ENCODE measurements around the gene UHRF1. TPM values are rescaled to one million over a fixed set of nuclear protein-coding genes. Genes with fewer than 3 reads are reported as not detected.
A peak's percentile ranks its signal among the peaks of the same experiment; 100 is the strongest.

The UHRF1 gene
- total RNA-seq, 1 donor from 2014 or later = 20.7 TPM

GRCh38 chr19:4867534-4868285, 41.6 kb upstream of the UHRF1 start, which contains the start of gene PLIN3:
TSS of gene PLIN3 (minus strand) at chr19:4867667. CDS start at chr19:4861394, 6,273 bp downstream.
- H3K4me1 Mint-ChIP-seq (ENCODE audit: unreplicated experiment) = peaks cover 31% of the 10 kb centered on the region
- H3K36me3 Mint-ChIP-seq (ENCODE audit: unreplicated experiment) = peaks cover 3% of the 10 kb centered on the region
- H3K4me3 Mint-ChIP-seq (ENCODE audit: unreplicated experiment) = peak within 1 kb of the TSS; percentile 84
- peak; percentile 98 for DNase-seq (ENCODE audit: extremely low spot score, unreplicated experiment)
- no peak for TF ChIP-seq CTCF (IDR thresholded peaks at IDR 0.05)
- H3K27ac Mint-ChIP-seq (ENCODE audit: unreplicated experiment) = peak within 1 kb of the TSS; percentile 86
- H3K9me3 Mint-ChIP-seq (ENCODE audit: unreplicated experiment) = no peaks in the 10 kb centered on the region
- H3K27me3 Mint-ChIP-seq (ENCODE audit: unreplicated experiment) = no peaks in the 10 kb centered on the region

- H3K4me3 Mint-ChIP-seq (ENCODE audit: unreplicated experiment) = peak overlapping the region; percentile 84
- H3K36me3 Mint-ChIP-seq (ENCODE audit: unreplicated experiment) = peaks cover 3% of the 10 kb centered on the region
- peak overlapping the region; percentile 86 for H3K27ac Mint-ChIP-seq (ENCODE audit: unreplicated experiment)
These were observed 40.9 kb upstream of the UHRF1 start for GRCh38 chr19:4868286-4868834.

GRCh38 chr19:4870025-4870700, 39.1 kb upstream of the UHRF1 start:
- H3K27ac Mint-ChIP-seq (ENCODE audit: unreplicated experiment) = peak overlapping the region; percentile 86
- no peaks in the 10 kb centered on the region for H3K9me3 Mint-ChIP-seq (ENCODE audit: unreplicated experiment)
- peaks cover 30% of the 10 kb centered on the region for H3K4me1 Mint-ChIP-seq (ENCODE audit: unreplicated experiment)
- DNase-seq (ENCODE audit: extremely low spot score, unreplicated experiment) = peak; percentile 86
- no peaks in the 10 kb centered on the region for H3K36me3 Mint-ChIP-seq (ENCODE audit: unreplicated experiment)
- no peak overlapping the region for H3K4me3 Mint-ChIP-seq (ENCODE audit: unreplicated experiment)
- no peak for TF ChIP-seq CTCF (IDR thresholded peaks at IDR 0.05)
- H3K27me3 Mint-ChIP-seq (ENCODE audit: unreplicated experiment) = no peaks in the 10 kb centered on the region

More at GRCh38 chr19:4868286-4868834, 40.9 kb upstream of the UHRF1 start:
- DNase-seq (ENCODE audit: extremely low spot score, unreplicated experiment) = no peak
- H3K27me3 Mint-ChIP-seq (ENCODE audit: unreplicated experiment) = no peaks in the 10 kb centered on the region
- peaks cover 32% of the 10 kb centered on the region for H3K4me1 Mint-ChIP-seq (ENCODE audit: unreplicated experiment)
- H3K9me3 Mint-ChIP-seq (ENCODE audit: unreplicated experiment) = no peaks in the 10 kb centered on the region
- no peak for TF ChIP-seq CTCF (IDR thresholded peaks at IDR 0.05)

- TF ChIP-seq CTCF (IDR thresholded peaks at IDR 0.05) = no peak
- Mint-ChIP-seq H3K4me1 (ENCODE audit: unreplicated experiment) (peaks cover 23% of the 10 kb centered on the region), H3K36me3 (ENCODE audit: unreplicated experiment) (no peaks in the 10 kb centered on the region), H3K27me3 (ENCODE audit: unreplicated experiment) (no peaks in the 10 kb centered on the region), H3K27ac (ENCODE audit: unreplicated experiment) (peak overlapping the region; percentile 57), H3K4me3 (ENCODE audit: unreplicated experiment) (no peak overlapping the region), H3K9me3 (ENCODE audit: unreplicated experiment) (no peaks in the 10 kb centered on the region)
- no peak for DNase-seq (ENCODE audit: extremely low spot score, unreplicated experiment)
These were observed 37.6 kb upstream of the UHRF1 start for GRCh38 chr19:4871711-4872110.

- Mint-ChIP-seq H3K9me3 (ENCODE audit: unreplicated experiment) (no peaks in the 10 kb centered on the region), H3K4me1 (ENCODE audit: unreplicated experiment) (peaks cover 27% of the 10 kb centered on the region), H3K4me3 (ENCODE audit: unreplicated experiment) (no peak overlapping the region), H3K27ac (ENCODE audit: unreplicated experiment) (no peak overlapping the region), H3K27me3 (ENCODE audit: unreplicated experiment) (no peaks in the 10 kb centered on the region), H3K36me3 (ENCODE audit: unreplicated experiment) (no peaks in the 10 kb centered on the region)
- DNase-seq (ENCODE audit: extremely low spot score, unreplicated experiment) = no peak
- TF ChIP-seq CTCF (IDR thresholded peaks at IDR 0.05) = no peak
These were observed 35.4 kb upstream of the UHRF1 start for GRCh38 chr19:4873930-4874329.

All from osteocyte (in vitro differentiated cells).